Ureter (tissue), 1 donor: ENCODE measurements around the gene ARFGAP1. TPM values are rescaled to one million over a fixed set of nuclear protein-coding genes. Genes with fewer than 3 reads are reported as not detected.

Source experiments
- DNase-seq: peaks from one replicate; pipeline ENCODE4 v3.0.0-alpha.2; 2020; ENCODE audit warnings: low spot score
- total RNA-seq: library from RNA; stranded (reverse); gene quantifications from one replicate; pipeline ENCODE4 v1.2.4, GENCODE V29; 2023
- donor health status: DM: yes; HTN: yes; CAD: no.

Gene ARFGAP1
- total RNA-seq, 1 donor from 2014 or later: 94.8 TPM

DNA sequence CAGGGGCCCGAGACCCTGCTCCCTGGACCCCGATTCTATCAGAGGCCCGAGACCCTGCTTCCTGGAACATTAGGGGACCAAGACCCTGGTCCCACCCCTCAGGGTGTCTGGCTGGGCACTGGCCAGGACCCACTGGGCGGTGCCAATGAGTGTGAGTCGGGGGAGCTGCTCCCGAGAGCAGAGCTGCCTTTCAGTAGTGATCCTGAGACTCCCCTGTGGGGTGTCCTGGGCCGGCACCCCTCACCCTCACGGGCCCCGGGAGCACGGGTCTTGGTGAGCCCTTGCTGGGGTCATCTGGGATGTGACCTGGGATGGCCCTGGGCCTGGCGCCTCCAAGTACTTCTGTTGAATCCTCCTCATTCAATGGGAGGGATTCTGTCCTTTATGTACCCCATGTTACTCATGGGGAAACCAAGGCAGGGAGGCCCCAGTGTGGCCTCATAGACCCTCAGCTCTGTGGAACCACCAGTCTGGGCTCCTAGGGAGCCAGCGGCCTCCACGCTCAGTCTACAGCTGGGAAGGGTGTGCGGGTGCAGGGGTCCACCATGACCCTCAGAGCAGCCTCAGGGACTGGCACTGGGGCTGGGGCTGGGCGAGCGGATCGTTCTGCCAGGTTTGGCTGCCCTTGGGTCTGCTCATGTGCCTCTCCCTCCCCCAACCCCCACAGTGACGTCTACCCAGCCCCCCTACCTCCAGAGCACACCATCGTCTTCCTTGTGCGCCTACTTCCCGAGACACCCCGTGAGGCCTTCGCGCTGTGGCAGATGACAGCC, 46.0 kb downstream of the ARFGAP1 start:
- no peak for DNase-seq

DNA sequence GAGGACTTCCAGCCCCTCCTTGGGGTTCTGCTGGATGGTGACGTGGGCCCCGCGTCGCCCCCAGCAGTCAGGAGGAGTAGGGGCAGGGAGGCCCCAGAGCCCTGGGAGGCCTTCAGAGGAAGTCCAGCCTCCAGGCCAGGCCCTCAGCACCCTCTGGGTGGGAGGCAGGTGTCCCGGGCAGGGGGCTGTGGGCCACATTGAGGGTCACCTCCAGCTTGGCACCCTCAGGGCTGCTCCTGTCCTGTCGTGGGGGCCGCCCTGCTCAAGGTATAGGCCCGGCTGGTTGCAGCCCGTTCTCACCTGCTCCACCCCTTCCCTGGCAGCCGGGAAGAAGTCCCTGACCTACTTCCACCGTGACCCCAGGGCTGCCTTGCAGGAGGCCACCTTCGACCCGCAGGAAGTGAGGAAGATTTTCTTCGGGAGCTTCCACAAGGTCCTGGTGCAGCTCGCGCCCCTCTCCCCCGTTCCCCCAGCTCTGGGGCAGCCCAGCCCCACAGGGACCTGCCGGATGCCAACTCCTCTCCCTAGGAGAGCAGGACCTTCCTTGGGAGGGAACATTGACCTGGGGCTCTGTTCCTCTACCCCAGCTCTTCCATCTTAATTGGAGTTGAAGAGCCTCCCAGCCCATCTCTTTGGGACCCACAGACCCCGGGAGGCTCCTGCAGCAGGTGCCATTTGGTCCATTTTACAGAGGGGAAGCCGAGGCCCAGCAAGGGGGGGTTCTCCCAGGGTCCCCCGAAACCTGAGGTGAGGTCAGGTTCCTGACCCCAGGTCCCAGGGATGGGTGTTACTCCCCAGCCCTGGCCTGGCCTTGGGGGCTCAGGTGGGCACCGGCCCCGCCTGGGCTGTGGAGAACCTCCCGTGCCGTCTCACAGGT, 46.8 kb downstream of the ARFGAP1 start:
- no peak for DNase-seq

DNA sequence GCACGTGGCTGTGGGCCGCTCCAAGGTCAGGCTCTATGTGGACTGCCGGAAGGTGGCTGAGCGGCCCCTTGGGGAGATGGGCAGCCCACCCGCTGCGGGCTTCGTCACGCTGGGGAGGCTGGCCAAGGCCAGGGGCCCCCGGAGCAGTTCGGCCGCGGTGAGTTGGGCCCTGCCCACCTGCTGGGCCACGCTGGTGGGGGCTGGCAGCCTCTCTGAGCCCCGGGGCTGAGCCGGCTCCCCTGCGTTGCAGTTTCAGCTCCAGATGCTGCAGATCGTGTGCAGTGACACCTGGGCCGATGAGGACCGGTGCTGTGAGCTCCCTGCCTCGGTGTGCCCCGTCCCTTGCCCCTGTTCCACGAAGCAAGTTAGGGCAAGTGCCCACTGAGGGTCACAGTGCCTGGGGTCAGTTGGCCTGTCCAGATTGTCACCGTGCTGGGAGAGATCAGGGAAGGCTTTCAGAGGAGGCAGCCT, 47.5 kb downstream of the ARFGAP1 start:
- DNase-seq: no peak

DNA sequence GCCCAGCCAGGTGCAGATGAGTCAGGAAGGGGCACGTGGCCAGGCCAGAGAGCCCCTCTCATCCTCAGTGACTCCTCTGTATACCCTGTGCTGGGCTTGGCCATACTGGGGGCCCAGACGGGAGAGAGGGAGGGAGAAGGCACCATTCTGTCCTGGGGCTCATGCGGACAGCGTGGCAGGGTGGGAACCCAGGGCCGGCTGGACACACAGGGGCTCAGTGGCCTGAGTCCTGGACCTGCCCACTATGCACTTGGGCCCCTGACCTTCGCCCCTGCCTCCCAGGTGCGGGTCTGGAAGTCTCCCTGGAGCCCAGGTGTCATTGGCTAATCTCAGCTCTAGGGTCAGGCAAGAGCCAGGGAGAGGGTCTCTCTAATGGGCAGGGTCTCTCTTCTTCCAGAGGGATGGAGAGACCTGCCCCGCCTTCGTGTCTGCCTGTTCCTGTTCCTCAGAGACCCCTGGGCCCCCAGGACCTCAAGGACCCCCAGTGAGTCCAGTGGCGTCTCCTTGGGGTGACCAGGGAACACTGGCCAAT, 48.1 kb downstream of the ARFGAP1 start:
- DNase-seq: no peak

DNA sequence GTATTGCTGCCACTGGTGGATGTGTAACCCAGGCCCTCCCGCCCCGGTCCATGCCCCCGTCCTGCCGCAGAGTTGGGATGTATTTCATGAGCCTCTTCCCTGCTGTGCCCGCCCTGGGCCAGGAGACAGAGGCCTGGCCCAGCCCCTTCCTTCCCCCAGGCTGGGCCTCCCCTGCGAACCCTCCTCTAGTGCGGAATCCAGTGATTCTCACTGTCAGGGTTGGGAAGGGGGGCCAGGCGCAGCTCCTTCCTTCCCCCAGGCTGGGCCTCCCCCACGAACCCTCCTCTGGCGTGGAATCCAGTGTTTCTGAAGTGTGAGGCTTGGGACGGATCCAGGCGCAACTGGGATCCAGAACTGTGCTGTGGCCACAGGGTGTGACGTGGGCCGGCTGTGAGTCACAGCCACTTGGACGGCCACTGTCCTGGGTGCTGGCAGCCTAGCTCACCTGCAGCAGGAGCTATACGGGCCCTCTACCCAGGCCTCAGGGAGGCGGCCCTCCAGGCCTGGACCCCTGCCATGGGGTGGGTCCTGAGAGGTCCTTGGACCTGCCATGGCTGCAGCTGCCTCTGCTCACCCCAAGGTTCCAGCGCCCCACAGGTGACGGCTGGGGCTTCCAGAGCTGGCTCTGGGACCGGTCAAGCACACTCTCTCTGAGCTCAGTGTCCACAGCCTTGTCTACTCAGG, 48.7 kb downstream of the ARFGAP1 start:
- DNase-seq: no peak

DNA sequence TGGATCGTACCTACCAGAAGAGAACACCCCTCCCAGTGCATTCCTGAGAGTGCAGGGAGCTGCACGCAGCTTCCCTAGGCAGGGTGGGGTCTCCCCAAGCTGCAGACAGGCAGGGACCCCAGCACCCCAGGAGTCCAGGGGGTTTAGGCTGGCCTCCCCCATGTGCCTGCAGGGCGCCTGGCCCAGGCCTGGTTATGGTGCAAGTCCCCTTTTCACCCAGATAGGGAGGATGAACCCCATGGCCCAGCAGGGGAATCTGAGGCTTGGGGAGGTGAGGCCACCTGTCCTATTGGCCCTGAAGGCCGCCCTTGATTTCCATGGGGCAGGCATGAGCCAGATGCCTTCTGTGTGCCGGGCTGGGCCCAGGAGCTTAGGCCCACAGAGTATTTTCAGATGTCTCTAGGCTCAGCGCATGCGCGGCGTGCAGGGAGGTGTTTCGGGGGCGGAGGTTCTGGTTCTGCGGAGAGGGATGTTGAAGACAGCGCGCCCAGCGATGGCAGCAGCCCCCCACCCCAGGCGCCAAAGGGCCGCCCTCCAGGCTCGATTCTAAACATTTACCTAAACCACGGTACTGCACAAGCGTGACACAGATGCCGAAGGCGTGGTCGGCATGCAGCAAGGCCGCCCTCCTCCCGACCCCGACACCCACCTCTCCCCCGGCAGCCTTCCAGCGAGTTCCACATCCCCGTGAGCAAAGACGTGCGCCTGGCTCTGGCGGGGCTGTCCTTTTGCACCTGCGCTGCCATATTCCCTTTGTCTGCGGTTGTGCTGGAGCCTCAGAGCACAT, 49.7 kb downstream of the ARFGAP1 start:
- no peak for DNase-seq

DNA sequence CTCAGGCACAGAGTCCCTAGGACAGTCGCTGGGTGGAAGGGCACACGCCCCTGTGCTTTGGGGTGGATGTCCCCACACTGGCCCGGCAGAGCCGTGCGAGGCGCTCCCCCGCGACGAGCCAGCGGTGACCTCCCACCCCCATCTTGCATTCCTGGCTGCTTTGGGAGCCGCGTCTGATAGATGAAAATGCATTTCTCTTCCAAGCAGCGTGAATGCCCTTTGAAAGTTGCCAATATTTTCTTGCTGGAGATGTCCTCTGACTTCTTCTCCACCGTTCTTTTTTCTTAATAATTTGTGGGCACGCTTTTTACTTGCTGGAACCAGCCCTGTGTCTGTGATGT, 50.3 kb downstream of the ARFGAP1 start:
- no peak for DNase-seq

DNA sequence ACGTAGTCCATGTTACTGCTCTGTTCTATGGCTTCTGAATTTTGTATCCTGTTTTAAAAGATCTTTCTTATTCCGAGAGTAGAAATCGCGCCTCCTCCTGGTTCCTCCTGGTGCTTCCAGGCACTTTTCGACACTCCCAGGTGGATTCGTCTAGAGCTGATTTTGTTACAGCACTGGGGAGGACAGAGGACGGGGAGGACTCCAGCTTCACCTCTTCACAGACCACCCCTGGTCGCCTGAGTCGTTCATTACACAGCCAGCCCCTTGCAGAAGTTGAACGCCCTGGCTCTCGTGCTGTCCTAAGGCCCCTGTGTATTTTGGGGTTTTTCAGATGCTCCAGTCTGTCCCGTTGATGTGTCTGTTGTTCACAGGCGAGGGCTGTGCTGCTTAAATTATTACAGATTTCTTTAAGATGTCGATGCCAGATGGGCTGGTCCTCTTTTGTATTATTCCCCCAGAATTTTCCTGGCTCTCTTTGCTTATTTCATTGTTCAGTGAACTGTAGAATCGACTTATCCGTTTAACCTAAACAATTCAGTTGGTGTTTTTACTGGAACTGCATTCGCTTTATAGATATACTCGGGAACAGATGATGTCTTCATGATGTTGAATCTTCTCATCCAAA, 50.9 kb downstream of the ARFGAP1 start:
- no peak for DNase-seq

DNA sequence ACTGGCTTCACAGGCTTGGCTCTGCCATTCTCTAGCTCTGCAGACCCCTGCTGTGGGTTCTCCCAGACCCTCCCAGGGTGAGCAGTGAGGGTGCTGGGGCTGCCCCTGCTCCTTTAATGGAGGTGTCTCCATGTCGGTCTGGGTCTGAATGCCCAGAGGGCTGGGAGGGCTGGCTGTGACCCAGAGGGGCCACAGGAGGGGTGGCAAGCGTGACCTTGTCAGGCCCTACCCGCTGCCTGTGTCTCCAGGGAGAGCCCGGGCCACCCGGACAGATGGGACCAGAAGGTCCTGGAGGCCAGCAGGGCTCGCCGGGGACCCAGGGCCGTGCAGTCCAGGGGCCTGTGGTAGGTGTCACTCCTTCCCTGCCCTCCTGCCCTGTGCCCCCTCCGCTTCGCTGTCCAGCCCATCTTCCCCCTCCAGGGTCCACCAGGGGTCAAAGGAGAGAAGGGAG, 52.4 kb downstream of the ARFGAP1 start:
- DNase-seq: no peak

DNA sequence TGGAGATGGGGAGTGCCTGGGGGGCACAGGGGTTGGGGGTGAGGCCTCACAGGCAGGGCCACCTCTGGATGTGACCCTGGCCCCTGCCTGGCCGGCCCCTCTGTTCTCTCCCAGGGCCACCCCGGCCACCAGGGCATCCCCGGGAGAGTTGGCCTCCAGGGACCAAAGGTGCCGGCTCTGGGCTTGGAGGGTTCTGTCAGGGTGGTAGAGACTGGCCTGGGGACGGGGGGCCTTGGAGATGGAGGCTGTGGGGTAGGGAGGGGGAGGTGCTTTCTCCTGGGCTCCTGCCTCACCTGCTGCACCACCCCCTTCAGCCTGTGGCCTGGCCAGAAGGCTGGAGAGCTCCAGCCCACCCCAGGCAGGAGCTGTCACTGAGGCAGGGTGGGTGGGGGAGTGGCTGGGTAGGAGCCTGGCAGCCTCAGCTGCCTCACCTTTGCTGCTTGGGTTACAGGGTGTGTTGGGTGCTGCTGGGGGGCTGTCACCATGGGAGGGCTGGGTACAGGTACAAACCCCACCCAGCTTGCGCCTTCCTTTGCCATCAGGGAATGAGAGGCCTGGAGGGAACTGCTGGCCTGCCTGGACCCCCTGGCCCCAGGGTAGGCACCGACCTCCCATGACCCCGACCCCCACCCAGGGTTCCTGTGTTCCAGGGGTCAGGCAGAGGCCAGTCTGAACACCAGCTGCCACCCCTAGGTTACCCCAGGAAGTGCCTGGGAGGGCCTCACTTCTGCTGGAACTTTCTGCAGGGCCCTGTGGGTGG, 53.1 kb downstream of the ARFGAP1 start:
- no peak for DNase-seq

DNA sequence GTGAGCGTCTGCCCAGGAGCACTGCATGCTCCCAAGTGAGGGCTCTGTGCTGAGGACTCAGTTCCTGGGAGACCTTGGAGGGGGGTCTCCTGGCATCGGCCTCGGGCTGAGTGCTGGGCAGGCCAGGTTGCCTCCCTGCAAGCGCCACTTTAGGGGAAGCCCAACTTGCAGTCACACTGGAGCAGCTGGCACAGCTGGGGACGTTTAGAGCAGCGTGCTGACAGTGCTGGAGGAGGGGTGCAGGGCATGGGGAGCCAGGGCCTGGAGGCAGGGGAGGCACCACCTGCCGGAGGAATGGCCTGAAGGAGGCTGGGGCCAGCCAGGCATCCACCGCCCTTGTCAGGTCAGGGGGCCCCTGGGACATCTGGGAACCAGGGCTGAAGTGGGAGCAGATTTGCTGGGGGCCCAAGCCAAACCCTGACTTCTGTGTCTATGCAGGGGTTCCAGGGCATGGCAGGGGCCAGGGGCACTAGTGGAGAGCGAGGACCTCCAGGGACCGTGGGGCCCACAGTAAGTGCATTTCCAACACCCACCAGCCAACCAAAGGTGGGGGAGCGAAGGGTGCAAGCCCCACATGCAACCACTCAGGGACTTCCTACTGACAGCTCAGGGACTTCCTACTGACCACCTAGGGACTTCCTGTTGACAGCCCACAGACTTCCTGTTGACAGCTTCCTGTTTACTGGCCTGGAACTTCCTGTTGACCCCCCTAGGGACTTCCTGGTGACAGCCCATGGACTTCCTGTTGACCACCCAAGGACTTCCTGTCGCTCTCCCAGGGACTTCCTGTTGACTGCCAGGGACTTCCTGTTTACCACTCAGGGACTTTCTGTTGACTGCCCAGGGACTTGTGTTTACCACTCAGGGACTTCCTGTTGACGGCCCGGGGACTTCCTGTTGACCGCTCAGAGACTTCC, 54.0 kb downstream of the ARFGAP1 start:
- DNase-seq: no peak

DNA sequence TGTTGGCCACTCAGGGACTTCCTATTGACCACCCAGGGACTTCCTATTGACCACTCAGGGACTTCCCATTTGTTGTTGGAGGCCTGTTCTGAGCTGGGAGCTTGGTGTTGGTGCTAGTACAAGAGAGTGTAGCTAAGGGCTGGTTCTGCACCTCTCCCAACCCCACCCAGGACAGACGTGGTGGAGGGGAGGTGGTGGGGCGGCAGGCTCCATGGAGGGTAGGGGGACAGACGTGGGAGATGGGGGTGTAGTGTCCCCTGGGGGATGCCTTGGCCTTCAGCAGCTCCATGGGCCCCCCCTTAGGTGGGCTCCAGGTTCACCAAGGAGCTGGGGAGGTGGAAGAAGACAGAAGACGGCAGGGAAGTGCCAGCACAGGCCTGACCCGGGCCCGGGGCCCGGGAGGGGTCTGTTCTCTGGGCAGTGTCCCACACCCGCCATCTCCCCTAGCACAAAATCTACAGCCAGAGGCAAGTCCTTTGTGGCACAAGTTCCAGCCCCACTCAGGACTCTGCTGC, 54.7 kb downstream of the ARFGAP1 start:
- DNase-seq: no peak

DNA sequence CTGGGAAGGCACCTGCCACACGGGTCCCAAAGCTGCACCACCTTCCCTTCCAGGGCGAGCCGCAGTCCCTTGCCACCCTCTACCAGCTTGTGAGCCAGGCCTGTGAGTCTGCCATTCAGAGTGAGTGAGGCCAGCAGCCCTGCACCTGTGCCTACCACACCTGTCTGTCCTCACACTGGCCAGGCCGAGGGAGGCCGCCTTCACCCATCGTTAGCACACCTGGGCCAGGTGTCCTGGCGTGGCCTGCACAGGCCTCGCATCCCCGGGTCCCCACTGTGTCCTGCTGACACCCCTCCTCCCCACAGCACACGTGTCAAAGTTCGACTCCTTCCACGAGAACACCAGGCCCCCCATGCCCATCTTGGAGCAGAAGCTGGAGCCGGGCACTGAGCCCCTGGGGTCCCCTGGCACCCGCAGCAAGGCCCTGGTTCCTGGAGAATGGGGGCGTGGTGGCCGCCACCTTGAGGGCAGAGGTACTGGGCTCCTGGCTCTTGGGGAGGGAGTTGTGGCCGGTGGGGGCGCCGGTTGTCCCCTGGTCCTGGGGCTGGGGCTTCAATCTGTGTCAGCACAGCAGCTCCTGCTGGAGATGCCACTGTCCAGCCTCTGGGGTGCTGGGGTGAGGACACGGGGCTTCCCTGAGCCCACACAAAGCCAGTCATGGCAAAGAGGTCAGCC, 55.5 kb downstream of the ARFGAP1 start:
- no peak for DNase-seq

DNA sequence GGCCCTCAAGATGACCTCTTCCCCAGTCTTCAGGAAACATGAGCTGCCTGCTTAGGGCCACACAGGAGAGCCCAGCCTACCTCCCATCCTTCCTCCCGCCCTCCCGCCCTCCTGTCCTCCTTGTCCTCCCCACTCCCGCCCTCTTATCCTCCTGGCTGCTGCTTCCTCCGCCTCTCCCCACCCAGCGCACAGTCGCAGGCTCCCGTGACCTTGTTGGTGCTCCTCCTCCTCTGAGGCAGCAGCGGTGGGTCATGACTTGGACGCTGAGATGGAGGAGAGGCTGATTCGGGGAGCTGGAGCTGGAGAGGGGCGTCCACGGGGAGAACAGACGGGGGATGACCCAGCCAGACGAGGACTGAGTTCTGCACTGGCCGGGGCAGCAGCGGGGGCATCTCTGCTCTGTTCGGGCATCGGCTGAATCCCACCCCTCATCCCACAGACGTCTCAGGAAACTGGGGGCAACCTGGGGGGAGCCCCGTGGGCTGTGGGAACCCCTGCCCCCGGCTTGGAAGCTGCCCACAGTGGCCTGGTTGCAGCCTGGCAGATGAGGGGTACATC, 56.2 kb downstream of the ARFGAP1 start:
- no peak for DNase-seq

DNA sequence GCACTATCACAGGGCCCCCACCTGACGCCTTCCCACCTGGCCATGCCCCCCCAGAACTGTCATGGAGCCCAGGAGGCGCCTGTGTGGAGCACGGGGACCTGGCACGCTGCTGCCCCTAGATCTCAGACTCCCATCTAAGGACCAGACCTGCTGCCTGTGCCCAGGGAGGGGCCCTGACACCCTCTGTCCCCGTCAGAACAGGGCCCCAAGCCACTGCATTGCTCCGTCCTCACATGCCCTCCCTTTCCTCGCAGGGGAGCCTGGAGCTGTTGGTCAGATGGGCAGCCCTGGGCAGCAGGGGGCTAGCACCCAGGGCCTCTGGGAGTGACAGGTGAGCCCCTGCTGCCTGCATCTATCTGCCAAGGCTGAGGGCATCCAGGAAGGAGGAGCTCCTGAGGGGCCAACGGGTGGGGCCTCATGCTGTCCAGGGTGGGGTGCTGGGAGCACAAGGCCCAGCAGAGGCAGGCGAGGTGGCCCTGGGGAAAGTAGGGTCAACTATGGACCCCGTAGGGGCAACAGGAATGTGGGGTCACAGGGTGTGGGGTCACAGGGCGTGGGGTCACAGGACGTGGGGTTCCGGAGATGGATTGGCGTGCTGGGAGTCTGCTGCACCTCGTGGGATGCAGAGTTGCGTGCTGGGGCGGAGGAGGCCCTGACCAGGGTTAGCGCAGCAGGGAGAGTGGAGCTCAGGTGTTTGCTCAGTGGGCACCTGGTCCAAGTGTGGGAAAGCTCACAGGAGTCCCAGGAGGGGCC, 56.9 kb downstream of the ARFGAP1 start:
- DNase-seq: no peak

DNA sequence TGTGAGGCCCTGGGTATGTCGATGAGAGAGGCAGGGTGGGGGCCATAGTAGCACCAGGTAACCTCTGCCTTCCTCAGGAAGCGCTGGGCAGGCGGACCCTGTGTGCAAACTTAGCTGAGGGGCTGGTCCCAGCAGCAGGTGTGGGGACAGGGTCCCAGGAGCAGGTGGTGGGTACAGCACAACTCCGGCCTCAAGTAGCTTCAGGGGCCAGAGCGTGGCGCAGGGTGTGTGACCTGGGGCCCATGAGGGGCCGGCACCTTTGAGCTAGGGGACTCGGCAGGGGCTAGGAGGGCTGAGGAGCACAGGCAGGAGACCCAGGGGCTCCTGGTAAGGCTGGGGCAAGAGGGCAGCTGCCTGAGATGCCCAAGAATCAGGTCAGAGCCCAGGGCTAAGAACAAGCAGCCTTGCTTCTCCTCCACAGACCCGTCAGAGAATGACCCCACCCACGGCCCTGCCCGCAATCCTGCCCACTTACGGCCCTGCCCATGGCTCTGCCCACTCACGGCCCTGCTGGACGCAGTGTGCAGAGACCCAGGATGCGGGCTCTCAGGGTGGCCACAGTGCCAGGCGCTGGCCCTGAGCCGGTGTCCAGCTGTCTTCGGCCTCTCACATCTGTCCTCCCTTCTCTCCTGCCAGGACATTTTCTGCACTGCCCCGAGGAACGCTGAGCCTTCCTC, 57.6 kb downstream of the ARFGAP1 start:
- no peak for DNase-seq

DNA sequence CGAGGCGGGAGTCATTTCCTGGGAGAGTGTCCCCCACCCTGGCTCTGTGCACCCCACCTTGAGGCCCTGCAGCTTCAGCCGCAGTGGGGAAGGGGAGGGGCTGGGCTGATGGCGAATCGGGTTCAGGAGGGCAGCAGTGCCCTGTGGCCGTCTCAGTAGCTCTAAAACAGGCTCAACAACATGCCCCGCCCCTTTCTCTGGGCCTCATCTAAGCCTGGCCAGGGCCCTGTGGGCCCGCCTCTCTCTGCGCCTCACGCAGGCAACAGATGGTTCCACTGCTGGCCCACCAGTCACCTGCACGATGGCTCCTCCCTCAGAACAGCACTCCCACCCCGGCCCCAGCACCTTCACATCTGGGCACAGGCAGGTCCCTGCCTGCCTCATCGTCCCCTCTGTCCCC, 58.3 kb downstream of the ARFGAP1 start:
- DNase-seq: no peak
